Adrenal gland (tissue), 12 donors: ENCODE data around the gene SLFNL1. TPM values are rescaled to one million over a fixed set of nuclear protein-coding genes. Genes with fewer than 3 reads are reported as not detected.

Experiments used
- DNase-seq, 7 donors: peaks; one replicate each; pipeline ENCODE4 v3.0.0-alpha.2; 2019 to 2020
- H3K27ac ChIP-seq, 5 donors: fragments of 200-600 bp; sonication (generic) in 4 of 5; 1 replicate in 3 of 5; 2 replicates in 2 of 5; pipeline versions ENCODE4 v1.5.1 to v1.8.0; 2016 to 2020; ENCODE audit warnings: mild to moderate bottlenecking in 1 of 5
- H3K27me3 ChIP-seq: fragments of 200-600 bp; 2 replicates; pipeline ENCODE4 v1.8.0; 2021
- H3K36me3 ChIP-seq, 2 donors: fragments of 200-600 bp; replicated peaks in 1 of 2; 1 replicate in 1 of 2; 2 replicates in 1 of 2; pipeline versions ENCODE4 v1.5.1 to v1.8.0; 2018 to 2022
- H3K4me1 ChIP-seq, 2 donors: fragments of 200-600 bp; replicated peaks in 1 of 2; 1 replicate in 1 of 2; 2 replicates in 1 of 2; pipeline versions ENCODE4 v1.5.1 to v1.8.0; 2018 to 2021
- H3K4me3 ChIP-seq, 4 donors: fragments of 200-600 bp; sonication (generic) in 3 of 4; one replicate each; pipeline ENCODE4 v1.5.1; 2016 to 2018
- H3K9me3 ChIP-seq, 3 donors: fragments of 200-600 bp; sonication (generic) in 1 of 3; replicated peaks in 1 of 3; 1 replicate in 2 of 3; 2 replicates in 1 of 3; pipeline versions ENCODE4 v1.5.1 to v1.8.0; 2016 to 2021
- POLR2A ChIP-seq, 2 donors: fragments of 450-650 bp; IDR thresholded peaks; one replicate each; pipeline ENCODE4 v1.6.1; 2017; ENCODE audit warnings: antibody characterized with exemption in 2 of 2, mild to moderate bottlenecking in 2 of 2, moderate library complexity in 1 of 2
- whole genome bisulfite sequencing, 4 donors: extraction: QIAGEN DNeasy Blood & Tissue Kit in 2 of 4; methylation state at CpG; one replicate each; pipeline versions ENCODE4 v1.1.5 to v1.1.7; 2013 to 2017; 5-methylcytosine and 5-hydroxymethylcytosine counted together
- intact Hi-C, 2 donors: fragments of 100-400 bp; cut with DNase I; formaldehyde crosslinking; loops; one replicate each; pipeline versions ENCODE4 v1.14.1 to v1.15.0; 2022 to 2023
- polyA plus RNA-seq, 3 donors: library from polyadenylated mRNA; stranded (reverse); fragments of 200-250 nt in 2 of 3; fragments of 350-450 nt in 1 of 3; fragmentation: Illumina TruSeq in 1 of 3; extraction: RNeasy Lipid Tissue Mini Kit (QIAGEN cat#74804) in 1 of 3; gene quantifications; one replicate each; pipeline ENCODE4 v1.2.3, GENCODE V29; 2013 to 2014
- total RNA-seq, 9 donors: library from RNA; depleted of rRNA in 4 of 9; stranded (reverse); fragments of >200 nt in 4 of 9; fragments of 120-200 nt in 1 of 9; fragmentation: NEBNext Ultra II Directional in 1 of 9; extraction: Animal tissue kit (Norgen Biotek cat#: 25700) in 1 of 9; gene quantifications; one replicate each; pipeline versions ENCODE4 v1.1.0 to v1.2.4, GENCODE V29; 2013 to 2023
- TF ChIP-seq, protein P1 (sequence below), 6 experiments: fragments of 450-650 bp in 4 of 6; fragments of 200-600 bp in 2 of 6; sonication (generic) in 1 of 6; IDR thresholded peaks; 1 replicate in 5 of 6; 2 replicates in 1 of 6; pipeline versions ENCODE4 v1.5.1 to v1.8.0; 2016 to 2021; ENCODE audit warnings: antibody characterized with exemption in 6 of 6, mild to moderate bottlenecking in 2 of 6, moderate library complexity in 1 of 6
- donor health status: healthy with polysubstance abuse.
- donor health status: Bipolar disorder and iron deficiency.
- donor health status: DM: yes; HTN: yes; CAD: no.
- donor health status: DM: no; HTN: no; CAD: no.
- donor health status: DM: no; HTN: no; CAD: no.
- donor health status: DM: yes; HTN: yes; CAD: no.

Gene SLFNL1
- total and polyA plus RNA-seq, 12 donors, result 0.06 to 1.4 (median 0.26) TPM; not detected in 1

- Histone ChIP-seq H3K36me3 (peaks cover 0 to 29% of the 10 kb centered on the region in 2 donors), H3K27ac (no peak overlapping the region), H3K27me3 (no peaks in the 10 kb centered on the region), H3K4me1 (no peaks in the 10 kb centered on the region), H3K4me3 (no peak overlapping the region), H3K9me3 (no peaks in the 10 kb centered on the region)
- 69 to 96% (median 85%) methylated on average over 2 of the region's 2 CpGs for WGBS, 4 donors
- DNase-seq, result no peak
- intact Hi-C loops, result no loop called here
- TF ChIP-seq POLR2A (IDR thresholded peaks at IDR 0.05), result no peak
- TF ChIP-seq, protein P1, sequence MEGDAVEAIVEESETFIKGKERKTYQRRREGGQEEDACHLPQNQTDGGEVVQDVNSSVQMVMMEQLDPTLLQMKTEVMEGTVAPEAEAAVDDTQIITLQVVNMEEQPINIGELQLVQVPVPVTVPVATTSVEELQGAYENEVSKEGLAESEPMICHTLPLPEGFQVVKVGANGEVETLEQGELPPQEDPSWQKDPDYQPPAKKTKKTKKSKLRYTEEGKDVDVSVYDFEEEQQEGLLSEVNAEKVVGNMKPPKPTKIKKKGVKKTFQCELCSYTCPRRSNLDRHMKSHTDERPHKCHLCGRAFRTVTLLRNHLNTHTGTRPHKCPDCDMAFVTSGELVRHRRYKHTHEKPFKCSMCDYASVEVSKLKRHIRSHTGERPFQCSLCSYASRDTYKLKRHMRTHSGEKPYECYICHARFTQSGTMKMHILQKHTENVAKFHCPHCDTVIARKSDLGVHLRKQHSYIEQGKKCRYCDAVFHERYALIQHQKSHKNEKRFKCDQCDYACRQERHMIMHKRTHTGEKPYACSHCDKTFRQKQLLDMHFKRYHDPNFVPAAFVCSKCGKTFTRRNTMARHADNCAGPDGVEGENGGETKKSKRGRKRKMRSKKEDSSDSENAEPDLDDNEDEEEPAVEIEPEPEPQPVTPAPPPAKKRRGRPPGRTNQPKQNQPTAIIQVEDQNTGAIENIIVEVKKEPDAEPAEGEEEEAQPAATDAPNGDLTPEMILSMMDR (IDR thresholded peaks at IDR 0.05), result no peak
Measured at GRCh38 chr1:41032147-41032546, 10.6 kb upstream of the SLFNL1 start.

DNA sequence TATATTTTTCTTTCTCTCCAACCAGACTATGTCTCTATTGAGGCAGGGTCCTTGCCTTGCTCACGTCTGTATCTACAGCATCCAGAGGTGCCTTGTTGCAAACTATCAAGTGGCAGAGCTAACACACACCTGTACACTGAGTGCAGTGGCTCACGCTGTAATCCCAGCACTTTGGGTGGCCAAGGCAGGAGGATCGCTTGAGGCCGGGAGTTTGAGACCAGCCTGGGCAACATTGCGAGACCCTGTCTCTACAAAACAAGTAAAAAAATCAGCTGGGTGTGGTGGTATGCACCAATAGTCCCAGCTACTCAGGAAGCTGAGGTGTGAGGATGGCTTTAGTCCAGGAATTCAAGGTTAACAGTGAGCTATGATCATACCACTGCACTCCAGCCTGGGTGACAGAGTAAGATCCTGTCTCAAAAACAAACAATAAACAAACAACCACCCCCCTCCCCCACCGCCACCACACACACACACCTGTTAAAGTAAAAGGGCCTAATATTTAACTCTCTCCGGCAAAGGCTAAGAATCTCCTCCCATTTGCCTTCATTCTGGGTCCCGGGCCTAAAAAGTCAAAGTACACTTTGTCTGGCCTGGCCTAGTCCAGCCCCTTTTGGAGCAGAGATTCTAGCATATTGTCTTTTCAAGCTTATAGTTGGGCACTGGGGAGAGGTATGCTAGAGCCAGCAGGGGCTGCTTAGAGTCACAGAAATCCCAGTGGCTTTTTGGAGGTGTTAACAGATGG lies 9.5 kb upstream of the SLFNL1 start:
- Histone ChIP-seq H3K4me3 (no peak overlapping the region), H3K27ac (no peak overlapping the region), H3K9me3 (no peaks in the 10 kb centered on the region), H3K4me1 (no peaks in the 10 kb centered on the region), H3K27me3 (no peaks in the 10 kb centered on the region), H3K36me3 (peaks cover 0 to 30% of the 10 kb centered on the region in 2 donors)
- WGBS, 4 donors, result 86 to 97% (median 96%) methylated on average over 4 to 8 of the region's 8 CpGs
- no peak for DNase-seq
- intact Hi-C loops, result no loop called here
- TF ChIP-seq, protein P1 (IDR thresholded peaks at IDR 0.05), result no peak
- no peak for TF ChIP-seq POLR2A (IDR thresholded peaks at IDR 0.05)

- Histone ChIP-seq H3K36me3 (peaks cover 0 to 22% of the 10 kb centered on the region in 2 donors), H3K4me3 (no peak overlapping the region), H3K9me3 (no peaks in the 10 kb centered on the region), H3K4me1 (no peaks in the 10 kb centered on the region), H3K27me3 (no peaks in the 10 kb centered on the region), H3K27ac (no peak overlapping the region)
- no peak for DNase-seq
- intact Hi-C loops, result no loop called here
- WGBS, 4 donors, result 96 to 99% (median 97%) methylated on average over 6 to 10 of the region's 10 CpGs
- no peak for TF ChIP-seq POLR2A (IDR thresholded peaks at IDR 0.05)
- TF ChIP-seq, protein P1 (IDR thresholded peaks at IDR 0.05), result no peak
Measured at GRCh38 chr1:41028034-41028642, 6.6 kb upstream of the SLFNL1 start.

DNA sequence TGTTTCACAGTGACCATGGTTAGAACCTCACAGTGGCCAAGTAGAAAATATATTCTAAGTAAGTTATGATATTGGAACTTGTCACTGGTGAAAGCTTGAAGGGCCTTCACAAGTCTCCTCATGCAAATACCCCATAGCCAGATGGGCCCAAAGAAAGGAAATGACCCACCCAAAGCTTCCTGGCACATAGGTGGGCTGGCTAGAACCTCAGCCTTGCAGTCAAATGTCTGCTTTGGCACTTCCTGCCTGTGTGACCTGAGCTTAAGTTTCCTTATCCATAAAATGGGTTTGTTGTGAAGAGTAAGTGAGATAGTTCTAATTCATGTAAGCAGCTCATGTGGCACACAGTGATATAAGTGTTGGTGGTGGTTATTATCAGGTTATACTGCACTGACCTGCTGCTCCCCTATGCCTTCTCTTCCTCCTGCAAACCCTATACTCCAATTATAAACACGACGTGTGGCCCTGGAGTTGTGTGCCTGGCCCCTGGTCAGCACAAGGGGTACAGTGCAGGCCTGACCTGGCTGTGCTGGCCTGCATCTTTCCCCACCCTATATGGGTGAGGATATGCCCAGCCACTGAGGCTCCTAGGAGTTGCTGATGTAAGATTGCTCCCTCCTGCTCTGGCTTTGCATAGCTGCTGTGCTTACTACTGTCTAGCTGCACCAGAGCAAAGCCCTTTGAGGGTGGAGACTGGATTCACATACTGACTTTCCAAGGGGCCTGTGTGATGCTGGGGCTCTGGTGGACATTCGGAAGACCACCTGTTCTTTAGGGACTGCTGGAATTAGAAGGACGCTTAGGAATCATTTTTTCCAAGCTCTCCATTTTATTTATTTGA lies 4.7 kb upstream of the SLFNL1 start:
- H3K27ac ChIP-seq, result no peak overlapping the region
- 93 to 98% (median 97%) methylated on average over 4 of the region's 4 CpGs for WGBS, 4 donors
- peaks cover 0 to 20% of the 10 kb centered on the region in 2 donors for H3K36me3 ChIP-seq
- intact Hi-C loops, result no loop called here
- H3K4me3 ChIP-seq, result no peak overlapping the region
- DNase-seq, result no peak
- H3K27me3 ChIP-seq, result no peaks in the 10 kb centered on the region
- TF ChIP-seq, protein P1 (IDR thresholded peaks at IDR 0.05), result no peak
- no peak for TF ChIP-seq POLR2A (IDR thresholded peaks at IDR 0.05)
- H3K9me3 ChIP-seq, result no peaks in the 10 kb centered on the region
- peaks cover 0 to 7% of the 10 kb centered on the region in 2 donors for H3K4me1 ChIP-seq
